Hematopoietic multipotent progenitor cell treated with erythropoietin and hydrocortisone succinate and interleukin-3 and kit ligand, for 8 days (in vitro differentiated cells): ENCODE data around the gene TOGARAM2.

Experiments used
- DNase-seq: peaks from one replicate; pipeline ENCODE4 v3.0.0-alpha.2; 2015

Gene TOGARAM2

DNA sequence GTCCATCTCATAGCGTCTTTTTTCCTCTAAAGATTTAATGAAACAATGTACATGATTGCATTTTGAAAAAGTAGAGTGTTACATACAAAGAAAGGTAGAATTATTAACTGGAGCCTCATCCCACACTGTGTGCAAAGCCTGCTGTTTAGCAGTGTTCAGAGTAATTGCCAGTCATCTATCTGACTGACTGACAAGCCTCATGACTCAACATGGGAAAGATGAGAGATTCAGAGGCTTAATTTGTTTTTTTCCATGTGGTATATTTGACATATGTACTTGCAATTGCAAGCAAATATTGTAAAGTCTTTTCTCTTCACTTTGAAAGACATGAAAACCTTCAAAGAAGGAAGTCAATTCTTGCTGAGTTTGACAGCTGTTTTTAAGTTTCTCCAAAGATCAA, 78.5 kb downstream of the TOGARAM2 start:
- no peak for DNase-seq

DNA sequence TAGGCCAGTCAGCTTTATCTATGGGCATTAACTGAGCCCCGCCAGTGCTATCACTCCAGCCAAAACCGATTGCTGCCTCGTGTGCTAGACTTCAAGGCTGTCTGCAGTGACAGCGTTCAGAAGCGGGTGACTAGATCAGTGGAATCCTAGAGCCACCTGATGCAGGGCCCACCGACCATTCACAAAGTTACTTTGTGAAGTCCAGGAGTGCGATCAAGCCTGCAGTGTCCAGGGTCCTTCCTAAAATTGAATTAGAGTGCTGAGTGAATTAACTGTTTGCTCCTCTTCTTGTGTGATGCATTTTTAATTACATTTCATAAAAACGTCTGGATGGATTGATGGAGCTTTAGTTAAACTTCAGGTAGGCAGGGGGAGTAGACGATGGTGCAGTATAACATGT, 79.3 kb downstream of the TOGARAM2 start:
- no peak for DNase-seq

DNA sequence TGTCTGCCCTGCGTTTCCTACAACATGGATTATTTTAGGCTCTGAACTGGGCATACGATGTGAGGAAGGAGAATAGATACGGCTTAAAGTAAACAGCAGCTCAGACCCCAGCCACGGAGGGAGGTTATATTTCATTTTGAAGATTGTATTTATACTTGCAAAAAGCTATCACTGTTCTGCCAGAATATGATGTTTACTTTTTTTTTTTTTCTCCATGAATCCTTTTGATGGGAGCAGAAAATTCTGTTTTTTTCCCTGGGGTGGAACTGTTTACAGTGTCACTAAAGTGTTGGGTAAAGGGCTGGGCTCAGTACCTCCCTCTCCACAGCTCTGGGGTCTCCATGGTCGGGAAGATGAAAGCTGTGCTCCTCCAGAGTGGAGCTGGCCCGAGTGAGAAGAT, 80.1 kb downstream of the TOGARAM2 start:
- DNase-seq: no peak

DNA sequence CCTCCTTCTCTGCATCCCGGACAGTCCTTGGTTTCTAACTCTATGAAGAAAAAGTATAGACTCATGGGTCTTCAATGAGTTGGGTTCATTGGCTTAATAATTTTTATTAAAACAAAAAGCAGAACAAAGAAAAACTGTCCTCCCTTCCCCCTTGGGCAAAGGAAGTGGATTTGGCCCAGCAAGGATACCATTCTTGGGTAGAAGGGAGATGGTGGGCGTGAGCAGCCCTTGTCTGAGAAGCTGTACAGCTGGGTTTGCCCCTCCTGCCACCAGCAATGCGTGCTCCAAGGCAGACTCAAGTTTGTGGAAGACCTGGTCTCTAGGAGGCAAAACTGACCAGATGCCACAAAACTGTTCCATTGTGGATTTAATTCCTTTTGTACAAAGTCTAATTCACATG, 80.5 kb downstream of the TOGARAM2 start:
- DNase-seq: no peak

DNA sequence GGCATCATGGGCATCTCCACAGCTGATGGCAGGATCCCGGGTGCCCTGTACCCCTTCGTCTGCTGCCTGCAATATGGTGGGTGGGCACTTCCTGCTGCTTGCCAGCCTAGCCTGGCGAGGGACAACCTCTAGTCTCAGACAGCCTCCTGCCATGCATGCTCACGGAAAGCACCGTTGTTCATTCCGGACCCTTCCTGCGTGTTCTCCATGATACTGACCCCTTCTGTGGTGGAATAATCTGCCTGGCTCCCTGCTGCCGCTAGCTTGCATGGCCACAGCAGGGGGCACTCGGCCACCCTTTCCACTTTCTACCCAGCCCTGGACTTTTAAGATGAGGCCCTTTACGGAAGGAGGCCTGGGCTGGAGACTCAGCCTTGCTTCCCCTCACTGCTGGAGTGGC, 81.3 kb downstream of the TOGARAM2 start:
- DNase-seq: no peak

DNA sequence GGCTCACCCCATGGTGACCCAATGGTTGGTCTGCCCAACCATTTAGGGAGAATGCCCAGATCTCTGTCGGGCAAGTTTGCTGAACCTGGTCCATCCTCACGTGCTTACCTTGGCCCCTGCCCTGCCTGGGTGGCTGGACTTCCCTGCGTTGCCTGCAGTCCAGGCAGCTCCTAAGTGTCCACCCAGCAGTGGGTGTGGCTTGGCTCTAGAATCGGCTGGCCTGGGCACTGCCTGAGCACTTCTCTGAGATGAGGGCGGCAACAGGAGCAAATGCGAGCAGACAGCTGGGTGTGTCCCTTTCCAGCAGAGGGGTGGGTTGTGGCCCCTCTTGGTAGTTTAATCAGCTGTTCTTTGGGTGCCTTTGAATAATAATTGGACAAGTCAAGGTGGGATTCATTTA, 82.0 kb downstream of the TOGARAM2 start:
- no peak for DNase-seq

DNA sequence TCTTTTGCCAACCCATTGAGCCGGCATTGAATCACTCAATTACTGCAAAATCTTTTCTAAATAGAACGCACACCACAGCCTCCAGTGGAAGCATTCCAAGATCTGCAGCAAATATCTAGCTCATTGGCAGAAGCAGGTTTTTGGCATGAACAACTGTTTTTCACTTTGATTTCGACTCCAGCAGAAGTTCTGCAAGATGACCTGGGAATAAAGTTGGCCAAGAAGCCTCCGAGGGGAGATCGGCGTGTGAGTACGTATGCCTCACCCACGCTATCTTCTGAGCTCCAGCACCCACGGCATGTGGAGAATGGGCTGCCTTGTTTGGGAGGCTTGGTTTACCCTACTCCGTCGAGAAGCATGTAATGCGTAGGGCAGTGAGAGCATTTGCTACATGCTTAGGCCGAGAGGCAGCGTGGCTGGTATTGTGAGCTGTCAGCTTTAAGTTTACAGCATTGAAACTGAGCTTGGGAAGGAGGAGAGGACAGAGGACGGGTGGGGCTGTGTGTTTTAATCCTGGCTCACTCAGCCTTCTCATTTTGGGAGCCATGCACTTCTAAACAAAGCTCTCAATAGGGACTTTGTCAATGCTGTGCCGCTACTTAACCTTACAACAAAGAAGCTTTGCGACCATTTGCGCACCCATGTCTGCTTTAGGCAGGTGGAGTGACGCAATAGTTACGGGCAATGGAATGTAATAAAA, 82.7 kb downstream of the TOGARAM2 start:
- DNase-seq: no peak

DNA sequence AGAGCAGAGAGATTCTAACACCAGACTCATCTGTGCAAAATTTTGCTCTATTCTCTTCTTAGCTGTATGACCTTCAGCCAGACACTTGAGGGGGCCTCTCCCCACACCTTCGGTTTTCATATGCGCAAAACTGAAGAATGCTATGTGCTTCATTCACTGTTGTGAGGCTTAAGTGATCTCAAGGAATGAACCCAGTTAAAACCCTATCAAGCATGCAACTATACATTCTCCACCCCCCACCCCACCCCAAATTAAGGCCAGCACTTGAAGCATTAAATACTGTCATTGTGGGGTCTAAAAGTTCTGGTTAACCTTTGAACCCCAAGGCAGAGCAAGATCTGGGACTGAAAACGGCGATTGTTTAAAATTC, 83.2 kb downstream of the TOGARAM2 start:
- no peak for DNase-seq

DNA sequence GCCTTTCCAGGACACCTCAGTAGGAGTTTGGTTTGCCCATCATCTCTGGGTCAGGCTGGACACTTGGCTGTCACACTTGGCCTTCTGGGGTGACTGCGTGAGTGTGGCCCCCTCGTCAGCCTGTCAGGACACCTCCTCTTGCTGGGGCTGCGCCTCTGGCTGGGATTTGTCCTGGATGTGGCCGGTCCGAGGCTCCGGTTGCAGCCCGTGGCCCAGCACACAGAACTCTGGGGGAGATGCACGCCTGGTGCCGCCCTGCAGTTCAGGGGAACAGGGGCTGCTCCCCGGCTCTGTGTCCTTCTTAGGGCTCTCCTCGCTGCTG, 83.6 kb downstream of the TOGARAM2 start:
- DNase-seq: no peak

DNA sequence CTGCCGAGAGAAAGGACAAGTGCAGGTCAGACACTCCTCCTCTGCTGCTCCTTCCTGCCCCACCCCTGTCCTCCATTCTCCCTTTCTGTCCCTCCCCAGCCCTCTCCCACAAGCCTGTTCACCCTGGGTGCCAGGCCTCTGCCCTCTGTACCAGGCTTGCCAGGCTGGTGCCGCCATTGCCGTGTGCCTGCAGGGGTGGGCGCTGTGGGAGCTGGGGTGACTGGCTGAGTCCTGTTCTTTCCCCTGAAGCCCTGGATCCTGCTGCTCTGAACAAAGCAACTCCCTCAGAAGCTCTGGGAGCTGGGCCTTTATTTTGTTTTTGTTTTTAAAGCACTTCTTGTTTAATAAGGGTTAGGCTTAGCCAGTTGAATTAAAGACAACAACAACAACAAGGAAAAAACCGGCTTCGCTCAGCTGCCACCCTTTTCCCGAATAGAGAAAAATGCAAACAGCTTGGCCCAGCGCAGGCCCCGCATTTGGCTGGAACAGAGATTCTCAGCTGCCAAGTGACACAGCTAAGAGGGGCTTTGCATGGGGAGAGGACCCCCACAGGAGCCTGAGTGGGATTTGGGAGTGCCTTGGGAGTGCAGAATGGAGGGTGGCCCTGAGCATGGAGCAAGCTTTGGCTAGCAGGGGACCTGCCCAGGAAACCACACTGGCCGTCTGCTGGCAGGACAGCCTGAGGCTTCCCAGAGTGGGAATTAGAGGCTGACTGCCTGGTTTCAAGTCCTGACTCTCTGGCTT, 84.1 kb downstream of the TOGARAM2 start:
- DNase-seq: no peak

DNA sequence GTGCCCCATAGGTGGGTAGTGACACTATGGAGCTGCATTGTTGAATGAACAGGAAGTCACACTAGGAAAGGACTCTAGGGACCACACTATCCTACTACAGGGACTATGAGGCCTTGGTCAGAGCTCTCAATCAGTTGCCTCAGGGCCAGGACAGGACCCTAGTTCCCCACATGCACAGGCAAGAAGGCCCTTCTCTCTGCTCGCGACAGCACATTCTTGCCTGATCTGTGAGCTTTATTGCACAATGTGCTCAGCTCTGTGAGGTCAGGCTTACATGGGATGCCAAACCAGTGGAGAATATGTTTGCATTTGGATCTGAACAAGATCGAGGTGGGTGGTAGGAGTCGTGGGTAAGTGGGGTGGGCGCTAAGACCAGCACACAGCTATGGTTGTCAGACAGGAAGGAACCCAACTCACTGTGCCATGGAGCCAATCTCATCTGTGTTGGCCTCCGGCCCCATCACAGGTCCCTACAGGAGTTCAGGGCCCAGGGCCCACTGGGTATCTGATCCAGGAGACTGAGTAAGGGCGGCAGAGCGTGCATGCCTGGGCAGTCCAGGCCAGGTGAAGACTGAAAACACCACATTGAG, 85.3 kb downstream of the TOGARAM2 start:
- DNase-seq: no peak

DNA sequence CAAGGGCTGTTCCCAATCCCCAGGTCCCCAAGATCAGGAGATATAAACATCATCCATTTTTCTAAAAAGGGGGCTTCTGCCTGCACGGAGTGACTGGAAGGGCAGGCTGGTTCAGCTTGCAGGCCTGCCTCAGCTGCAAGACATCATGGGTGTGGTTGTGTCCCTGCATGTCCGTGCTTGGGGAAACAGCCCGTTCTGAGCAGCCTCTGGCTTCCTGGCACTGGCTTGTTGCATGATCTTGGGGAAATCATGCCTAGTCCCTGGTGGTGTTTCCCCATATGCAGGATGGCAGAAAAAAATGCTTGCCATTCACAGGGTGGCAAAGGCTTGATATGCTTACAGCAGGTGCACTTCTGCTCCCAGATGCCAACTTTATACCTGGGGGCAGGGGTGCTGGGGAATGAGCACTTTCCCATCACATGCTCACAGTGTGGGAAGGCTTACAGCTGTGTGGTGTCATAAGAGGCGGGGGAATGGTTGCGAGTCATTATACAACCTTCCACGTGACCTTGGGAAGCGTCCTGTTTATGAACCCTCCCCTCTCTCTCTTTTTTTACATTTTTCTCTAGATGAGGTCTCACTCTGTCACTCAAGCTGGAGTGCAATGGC, 86.0 kb downstream of the TOGARAM2 start:
- no peak for DNase-seq

DNA sequence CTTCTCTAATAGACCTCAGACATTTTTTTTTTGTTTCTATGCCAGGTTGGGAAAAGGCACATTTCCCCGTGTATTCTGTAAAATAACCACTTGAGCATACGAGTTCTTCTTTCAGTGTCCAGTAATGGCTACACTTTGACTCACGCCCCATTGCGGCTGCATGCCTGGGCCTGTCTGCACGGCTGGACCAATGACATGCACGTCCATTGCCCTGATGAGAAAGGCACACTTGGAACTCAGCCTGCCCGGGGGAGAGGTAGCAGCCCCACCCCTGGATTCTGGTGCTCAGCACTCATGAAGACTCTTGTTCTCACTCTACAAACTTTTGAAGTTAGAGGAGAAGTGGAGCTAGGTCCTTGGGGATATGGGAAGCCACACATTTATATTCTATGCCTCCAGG, 87.4 kb downstream of the TOGARAM2 start:
- no peak for DNase-seq

DNA sequence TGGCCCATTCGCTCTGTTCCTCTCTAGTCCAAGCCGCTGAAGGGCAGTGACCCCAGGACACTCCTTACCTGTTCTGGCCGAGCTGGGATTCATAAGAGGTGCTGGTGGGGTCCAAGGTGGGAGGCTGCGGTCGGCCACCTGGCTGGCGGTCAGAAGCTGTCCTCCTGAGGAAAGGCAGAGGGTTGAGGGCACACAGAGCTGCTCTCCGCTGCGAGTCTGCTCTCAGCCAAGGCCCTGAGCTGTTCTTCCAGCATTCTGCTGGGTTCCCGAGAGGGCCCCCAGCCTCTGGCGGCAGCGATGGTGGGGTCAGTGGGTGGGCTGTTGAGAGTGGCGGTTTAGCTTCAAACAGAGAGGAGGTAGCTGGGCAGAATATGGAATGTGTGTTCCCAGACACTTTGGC, 89.4 kb downstream of the TOGARAM2 start:
- DNase-seq: no peak

DNA sequence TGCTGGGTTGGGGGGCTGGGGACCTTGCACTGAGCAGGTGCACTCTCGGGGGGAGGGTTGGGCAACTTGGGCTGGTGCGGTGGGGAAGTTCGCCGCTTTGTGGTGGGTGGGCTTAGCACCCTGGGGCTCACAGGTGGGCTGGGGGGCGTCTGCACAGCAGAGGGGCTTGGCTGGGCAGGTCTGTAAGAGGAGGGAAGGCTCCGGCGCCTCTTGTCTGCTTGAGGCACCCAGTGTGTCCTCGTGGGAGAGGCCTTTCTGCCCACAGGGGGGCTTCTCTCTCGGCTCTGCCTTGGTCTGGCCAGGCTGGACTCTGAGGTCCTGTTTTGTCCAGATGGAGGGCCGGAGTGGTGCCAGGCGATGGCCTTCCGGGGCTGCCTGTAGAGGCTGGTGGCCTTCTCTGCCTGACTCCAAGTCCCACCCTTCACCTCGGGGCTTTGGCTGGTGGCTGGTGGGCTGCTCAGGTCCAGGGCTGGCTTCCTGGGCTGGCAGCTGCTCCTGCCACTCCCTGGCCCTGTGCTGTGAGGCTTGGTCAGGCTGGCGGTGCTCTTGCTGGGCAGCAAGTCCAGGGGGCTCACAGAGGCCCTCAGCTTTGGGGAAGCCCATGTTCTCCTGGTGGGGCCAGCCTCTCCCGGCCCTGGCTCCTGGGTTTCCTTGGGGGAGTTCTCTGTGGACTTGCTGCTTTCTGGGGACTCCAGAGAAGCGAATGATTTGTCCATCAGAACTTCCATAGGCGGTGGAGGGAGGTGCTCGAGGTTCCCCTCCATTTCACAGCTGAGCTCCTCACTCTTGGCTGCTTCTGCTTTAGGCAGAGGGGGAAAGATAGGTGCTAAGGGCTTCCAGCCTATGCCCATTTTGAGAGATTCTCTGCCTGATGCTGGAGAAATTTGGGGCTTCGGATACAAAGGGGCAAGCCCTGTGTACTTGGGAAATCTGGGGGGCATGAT, 90.2 kb downstream of the TOGARAM2 start:
- DNase-seq: no peak

DNA sequence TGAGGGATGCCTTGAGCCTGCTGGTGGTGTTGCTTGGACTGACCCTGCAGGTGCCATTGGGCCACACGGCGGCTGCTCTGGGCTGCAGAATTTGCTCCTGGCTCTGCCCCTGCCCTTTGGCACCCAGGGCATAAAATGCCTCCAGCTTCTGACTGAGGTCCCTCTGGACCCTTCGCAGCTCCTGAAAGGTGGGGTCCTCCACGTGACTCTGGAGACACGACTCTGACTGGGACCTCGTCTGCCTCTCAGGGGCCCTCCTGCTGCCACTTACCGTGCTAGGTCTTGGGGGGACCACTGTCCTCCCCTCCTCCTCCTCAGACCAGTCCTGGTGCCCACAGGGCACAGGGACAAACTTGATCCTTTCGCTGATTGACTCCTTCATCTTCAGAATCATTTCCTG, 91.2 kb downstream of the TOGARAM2 start:
- no peak for DNase-seq

DNA sequence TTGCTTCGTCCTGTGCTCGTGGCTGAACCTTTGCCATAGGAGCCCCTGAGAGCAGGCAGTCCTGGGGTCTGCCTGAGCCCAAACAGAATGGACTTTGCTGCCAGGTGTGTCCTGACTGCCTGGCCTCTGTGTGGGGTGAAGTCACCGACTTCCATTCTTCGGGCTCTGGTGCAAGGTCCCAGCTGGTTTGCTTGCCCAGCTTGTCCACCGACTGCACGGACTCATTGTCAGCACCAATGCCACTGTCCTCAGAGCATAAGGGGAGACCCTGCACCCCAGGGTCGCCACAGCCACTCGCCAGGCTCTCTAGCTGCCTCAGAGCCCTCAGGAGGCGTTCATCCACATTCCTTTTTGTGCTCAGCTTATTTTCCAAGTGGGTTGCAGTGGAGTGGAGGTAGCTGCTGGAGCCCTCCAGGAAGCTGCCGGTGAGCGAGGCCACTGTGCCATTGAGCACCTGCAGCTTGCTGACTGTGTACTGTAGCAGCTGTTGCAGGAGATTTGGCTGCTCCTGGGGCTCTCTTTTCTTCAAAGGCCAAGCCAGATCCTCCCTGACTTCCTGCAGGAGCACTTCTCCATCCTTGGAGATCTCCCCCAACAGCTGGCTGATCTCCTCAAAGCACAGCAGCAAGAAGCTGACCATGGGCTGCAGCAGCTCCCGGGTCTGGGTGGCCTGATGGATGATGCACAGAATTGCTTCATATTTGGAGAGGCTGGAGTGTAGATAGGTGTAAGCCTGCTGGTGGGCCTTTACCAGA, 92.0 kb downstream of the TOGARAM2 start:
- no peak for DNase-seq

DNA sequence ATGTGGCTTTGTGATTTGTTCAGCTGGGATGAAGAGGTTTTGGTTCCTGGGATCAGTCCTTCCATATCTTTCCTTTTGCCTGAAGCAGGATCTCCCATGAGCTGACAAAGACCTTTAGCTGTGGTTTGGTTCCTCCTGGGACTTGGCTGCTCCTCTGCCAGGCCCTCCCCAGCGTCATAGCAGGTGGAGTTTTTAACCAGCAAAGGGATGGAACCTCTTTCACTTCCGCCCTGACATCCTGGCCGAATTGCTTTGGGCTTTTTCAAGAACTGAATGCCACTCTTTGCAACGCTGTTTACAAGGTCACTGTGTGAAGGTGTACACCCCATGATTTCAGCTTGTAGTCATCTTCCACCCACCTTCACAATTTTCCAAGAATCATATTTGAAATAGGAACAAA, 92.8 kb downstream of the TOGARAM2 start:
- no peak for DNase-seq

DNA sequence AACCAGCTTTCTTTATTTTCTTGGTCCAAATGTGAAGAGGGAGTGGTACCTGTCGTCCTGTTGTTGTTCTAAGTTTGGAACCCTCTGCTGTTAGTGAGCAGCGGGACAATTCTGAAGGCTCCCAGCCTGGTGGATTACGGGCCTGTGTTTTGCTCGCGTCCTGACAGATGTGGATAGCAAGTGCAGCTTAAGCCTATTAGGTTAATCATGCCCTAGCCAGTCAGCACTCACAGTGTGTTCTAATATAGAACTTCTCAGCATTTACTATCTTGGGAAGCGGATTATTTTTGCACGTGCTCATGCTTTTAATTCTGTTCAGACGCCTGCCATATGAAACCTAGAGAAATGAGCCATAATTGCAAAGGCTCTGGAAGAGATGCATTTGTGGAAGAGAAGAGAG, 93.3 kb downstream of the TOGARAM2 start, which contains the start of gene PCARE:
TSS of gene PCARE (minus strand) at position 113 of the 400 bp plus-strand sequence. CDS start 262 bp downstream, outside the sequence.
- no peak for DNase-seq

DNA sequence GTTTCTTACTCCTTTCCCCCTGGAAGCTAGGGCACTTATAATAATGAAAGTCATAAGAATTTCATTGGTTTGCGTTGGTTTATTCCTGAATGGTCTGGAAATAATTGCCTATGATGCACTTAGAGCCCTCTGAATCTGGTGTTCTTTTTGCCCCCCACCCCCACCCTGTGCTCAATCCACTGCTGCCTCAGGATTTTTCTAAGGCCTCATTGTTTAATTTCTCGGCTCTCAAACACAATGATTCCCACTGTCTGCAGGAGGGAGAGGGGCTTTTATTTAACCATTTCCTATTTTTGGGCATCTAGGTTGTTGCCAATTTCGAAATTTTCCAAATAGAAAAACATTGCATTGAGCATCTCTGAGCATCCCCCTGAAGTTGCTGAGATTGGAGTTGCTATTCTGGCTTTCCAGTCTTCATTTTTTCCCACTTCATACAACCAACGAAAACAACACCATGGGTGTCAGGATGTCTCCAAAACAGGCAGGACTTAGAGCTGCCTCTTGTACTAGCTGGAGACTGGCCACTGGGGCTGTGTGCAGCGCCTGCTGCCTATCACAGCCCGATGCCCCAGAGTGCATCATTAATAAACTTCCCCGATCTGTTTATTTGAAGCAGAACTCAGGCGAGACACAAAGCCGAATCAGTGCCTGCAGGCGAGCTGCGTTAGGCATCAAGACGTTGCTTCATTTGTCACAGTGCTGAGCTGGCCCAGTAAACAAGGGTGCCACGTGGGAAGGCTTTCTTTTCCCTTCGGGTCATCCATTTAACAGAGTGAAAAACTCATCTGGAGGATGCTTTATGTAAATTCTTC, 95.0 kb downstream of the TOGARAM2 start:
- no peak for DNase-seq

DNA sequence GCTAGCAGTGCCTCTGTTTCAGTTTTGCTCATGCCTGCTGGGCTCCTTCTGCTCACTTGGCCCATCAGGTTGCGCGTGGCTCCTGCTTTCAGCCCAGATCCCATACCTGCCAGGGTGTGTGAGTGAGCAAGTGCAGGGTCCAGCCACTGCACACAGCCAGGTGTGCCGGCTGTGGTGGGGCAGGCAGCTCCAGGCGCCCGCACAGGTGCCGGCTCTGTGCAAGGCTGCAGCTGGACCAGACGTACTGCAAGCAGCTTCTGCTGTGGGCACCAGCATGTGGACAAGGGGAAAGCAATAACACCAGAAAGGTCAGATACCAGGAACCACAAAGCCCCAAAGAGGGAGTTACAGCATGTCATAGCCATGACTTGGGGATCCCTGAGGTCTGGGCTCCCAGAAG, 98.8 kb downstream of the TOGARAM2 start:
- DNase-seq: no peak
